Measurements from ENCODE around the gene MGRN1.

DNA sequence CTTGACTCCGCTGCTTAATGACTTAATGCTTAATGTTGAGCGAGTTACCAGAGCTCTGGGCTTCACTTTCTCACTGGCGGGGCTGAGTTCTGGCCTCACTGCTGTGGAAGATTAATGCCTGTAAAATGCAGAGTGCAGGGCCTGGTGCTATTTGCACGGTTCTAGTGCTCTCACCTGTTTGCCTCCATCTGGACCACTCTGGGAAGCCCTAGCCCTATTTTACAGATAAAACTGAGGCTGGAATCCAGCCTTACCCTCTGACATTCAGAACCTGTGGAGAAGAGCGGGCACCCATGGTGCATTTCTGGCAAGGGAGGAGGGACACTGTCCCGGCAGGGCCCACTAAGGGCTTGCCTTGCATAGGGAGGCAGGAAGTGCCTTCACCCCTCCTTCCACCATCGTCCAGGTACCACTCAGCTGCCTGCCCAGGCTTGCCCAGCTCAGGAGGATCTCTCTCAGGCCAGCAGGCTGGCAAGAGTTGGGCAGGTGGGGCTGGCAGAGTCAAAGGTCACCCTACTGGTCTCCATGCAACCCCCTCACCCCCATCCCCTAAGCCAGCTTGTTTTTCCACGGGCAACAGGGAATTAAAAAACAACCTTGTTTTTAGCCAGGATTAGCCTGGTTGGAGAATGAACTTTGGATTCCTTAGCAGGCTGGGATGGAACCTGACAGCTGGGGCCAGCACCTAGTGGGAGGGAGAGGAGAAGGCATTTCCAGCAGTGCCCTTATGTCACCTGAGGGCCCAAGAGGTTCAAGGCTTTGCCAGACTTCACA is 5.8 kb upstream of the MGRN1 start:
- TF ChIP-seq, protein P1, sequence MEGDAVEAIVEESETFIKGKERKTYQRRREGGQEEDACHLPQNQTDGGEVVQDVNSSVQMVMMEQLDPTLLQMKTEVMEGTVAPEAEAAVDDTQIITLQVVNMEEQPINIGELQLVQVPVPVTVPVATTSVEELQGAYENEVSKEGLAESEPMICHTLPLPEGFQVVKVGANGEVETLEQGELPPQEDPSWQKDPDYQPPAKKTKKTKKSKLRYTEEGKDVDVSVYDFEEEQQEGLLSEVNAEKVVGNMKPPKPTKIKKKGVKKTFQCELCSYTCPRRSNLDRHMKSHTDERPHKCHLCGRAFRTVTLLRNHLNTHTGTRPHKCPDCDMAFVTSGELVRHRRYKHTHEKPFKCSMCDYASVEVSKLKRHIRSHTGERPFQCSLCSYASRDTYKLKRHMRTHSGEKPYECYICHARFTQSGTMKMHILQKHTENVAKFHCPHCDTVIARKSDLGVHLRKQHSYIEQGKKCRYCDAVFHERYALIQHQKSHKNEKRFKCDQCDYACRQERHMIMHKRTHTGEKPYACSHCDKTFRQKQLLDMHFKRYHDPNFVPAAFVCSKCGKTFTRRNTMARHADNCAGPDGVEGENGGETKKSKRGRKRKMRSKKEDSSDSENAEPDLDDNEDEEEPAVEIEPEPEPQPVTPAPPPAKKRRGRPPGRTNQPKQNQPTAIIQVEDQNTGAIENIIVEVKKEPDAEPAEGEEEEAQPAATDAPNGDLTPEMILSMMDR (IDR thresholded peaks at IDR 0.05) = no peak
- no peak for TF ChIP-seq POLR2A (IDR thresholded peaks at IDR 0.05)
